ENCODE measurements around the gene LYRM9.

The LYRM9 gene

DNA sequence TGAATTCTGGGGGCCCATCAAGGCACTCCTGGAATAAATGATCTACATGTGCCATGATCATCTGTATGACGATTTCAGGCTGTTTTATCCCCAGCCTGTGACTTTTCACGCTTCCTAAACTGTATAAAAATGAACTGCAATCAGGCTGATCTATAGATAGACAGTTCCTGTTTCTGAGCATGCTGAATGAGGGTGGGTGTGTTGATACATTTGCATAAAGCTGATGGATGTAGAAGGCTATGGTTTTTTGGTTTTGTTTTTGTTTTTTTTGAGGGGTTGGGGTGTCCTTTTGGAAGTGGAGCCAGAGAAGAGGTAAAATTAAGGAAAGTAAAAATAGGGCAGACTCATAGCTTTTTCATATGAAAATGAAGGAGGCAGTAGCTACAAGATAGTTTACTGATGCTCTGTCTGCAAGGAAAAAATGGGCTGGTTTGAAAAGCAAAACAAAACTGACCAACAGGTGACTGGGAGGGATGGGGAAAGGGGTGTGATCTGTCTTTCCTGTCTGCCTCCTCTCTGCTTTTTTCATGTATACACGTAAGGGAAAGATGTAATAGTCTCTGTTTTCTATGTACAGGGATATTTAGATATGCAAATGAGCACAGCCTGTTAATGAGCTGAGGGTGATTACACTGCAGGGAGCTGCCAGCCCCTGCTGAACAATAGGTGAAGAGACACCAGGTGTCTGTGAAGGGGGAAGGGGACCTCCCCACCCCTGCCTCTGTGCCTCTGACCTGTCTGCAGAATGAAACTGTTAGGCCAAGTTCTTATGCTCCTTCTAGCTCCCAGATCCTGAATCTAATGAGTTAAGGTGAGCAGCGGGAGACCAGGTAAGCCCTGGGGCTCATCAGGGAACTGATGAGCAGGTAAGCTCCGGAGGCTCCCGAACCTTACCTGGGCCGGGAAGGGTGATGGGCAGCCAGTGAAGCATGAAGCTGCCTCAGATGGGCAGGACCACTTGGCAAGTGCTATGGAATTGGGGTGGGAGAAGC is 46.6 kb upstream of the LYRM9 start:
- POLR2A ChIA-PET = no interaction called here
- no peaks in the 10 kb centered on the region for H3K36me3 ChIP-seq (ENCODE audit: control insufficient read depth in 2 of 2, insufficient read depth in 1 of 2, low read length in 2 of 2)
- CTCF ChIA-PET = interaction anchor here (0.6 kb wide), 3 partner anchors 291 to 420 kb away, joined by 3 to 5 read pairs (median 3); no protein-coding TSS in a partner anchor

GRCh38 chr17:27938864-27939263 is 45.7 kb upstream of the LYRM9 start:
- Histone ChIP-seq H3K9me3 (ENCODE audit: control insufficient read depth, insufficient read depth, low read depth, low read length) (no peaks in the 10 kb centered on the region), H3K4me3 (ENCODE audit: low read depth, low read length) (no peak overlapping the region), H3K36me3 (ENCODE audit: control insufficient read depth in 2 of 2, insufficient read depth in 1 of 2, low read length in 2 of 2) (no peaks in the 10 kb centered on the region), H3K4me1 (ENCODE audit: control insufficient read depth, insufficient read depth, low read length) (no peaks in the 10 kb centered on the region), H3K27ac (ENCODE audit: extremely low read depth, low read depth, low read length) (no peak overlapping the region)
- TF ChIP-seq ZNF664 (tag by site-specific recombination; IDR thresholded peaks at IDR 0.05) (no peak), ZBTB20 (tag by site-specific recombination; IDR thresholded peaks at IDR 0.05) (no peak), INSM2 (tag by site-specific recombination; IDR thresholded peaks at IDR 0.05) (no peak), ZNF449 (tag by site-specific recombination; IDR thresholded peaks at IDR 0.05) (no peak), ZXDB (tag by site-specific recombination; IDR thresholded peaks at IDR 0.05) (no peak), ZNF768 (tag by site-specific recombination; IDR thresholded peaks at IDR 0.05) (peak; percentile 54; the same call in 1 of the 2 replicates), ZNF654 (tag by site-specific recombination; IDR thresholded peaks at IDR 0.05; ENCODE audit: low read depth) (no peak)
- CTCF ChIA-PET = no interaction called here
- POLR2A ChIA-PET = no interaction called here

More for the DNA sequence above, 46.6 kb upstream of the LYRM9 start:
- TF ChIP-seq SCRT2 (tag by site-specific recombination; IDR thresholded peaks at IDR 0.05) (peak; percentile 78), SCRT1 (tag by site-specific recombination; IDR thresholded peaks at IDR 0.05; ENCODE audit: borderline replicate concordance) (peak; percentile 27; the same call in 1 of the 2 replicates), ZNF530 (tag by site-specific recombination; IDR thresholded peaks at IDR 0.05; ENCODE audit: low read depth) (no peak), ZBTB17 (tag by site-specific recombination; IDR thresholded peaks at IDR 0.05) (0 out of 2 replicates have a peak, but pooled peaks have one; percentile 15)
- Histone ChIP-seq H3K4me3 (ENCODE audit: low read depth, low read length) (no peak overlapping the region), H3K27ac (ENCODE audit: extremely low read depth, low read depth, low read length) (no peak overlapping the region), H3K9me3 (ENCODE audit: control insufficient read depth, insufficient read depth, low read depth, low read length) (no peaks in the 10 kb centered on the region), H3K4me1 (ENCODE audit: control insufficient read depth, insufficient read depth, low read length) (no peaks in the 10 kb centered on the region)

- ChIA-PET POLR2A (no interaction called here), CTCF (no interaction called here)
- no peak overlapping the region for H3K27ac ChIP-seq (ENCODE audit: extremely low read depth, low read depth, low read length)
- no peaks in the 10 kb centered on the region for H3K36me3 ChIP-seq (ENCODE audit: control insufficient read depth in 2 of 2, insufficient read depth in 1 of 2, low read length in 2 of 2)
- no peak overlapping the region for H3K4me3 ChIP-seq (ENCODE audit: low read depth, low read length)
- no peaks in the 10 kb centered on the region for H3K4me1 ChIP-seq (ENCODE audit: control insufficient read depth, insufficient read depth, low read length)
- H3K9me3 ChIP-seq (ENCODE audit: control insufficient read depth, insufficient read depth, low read depth, low read length) = no peaks in the 10 kb centered on the region
- TF ChIP-seq, protein P1, sequence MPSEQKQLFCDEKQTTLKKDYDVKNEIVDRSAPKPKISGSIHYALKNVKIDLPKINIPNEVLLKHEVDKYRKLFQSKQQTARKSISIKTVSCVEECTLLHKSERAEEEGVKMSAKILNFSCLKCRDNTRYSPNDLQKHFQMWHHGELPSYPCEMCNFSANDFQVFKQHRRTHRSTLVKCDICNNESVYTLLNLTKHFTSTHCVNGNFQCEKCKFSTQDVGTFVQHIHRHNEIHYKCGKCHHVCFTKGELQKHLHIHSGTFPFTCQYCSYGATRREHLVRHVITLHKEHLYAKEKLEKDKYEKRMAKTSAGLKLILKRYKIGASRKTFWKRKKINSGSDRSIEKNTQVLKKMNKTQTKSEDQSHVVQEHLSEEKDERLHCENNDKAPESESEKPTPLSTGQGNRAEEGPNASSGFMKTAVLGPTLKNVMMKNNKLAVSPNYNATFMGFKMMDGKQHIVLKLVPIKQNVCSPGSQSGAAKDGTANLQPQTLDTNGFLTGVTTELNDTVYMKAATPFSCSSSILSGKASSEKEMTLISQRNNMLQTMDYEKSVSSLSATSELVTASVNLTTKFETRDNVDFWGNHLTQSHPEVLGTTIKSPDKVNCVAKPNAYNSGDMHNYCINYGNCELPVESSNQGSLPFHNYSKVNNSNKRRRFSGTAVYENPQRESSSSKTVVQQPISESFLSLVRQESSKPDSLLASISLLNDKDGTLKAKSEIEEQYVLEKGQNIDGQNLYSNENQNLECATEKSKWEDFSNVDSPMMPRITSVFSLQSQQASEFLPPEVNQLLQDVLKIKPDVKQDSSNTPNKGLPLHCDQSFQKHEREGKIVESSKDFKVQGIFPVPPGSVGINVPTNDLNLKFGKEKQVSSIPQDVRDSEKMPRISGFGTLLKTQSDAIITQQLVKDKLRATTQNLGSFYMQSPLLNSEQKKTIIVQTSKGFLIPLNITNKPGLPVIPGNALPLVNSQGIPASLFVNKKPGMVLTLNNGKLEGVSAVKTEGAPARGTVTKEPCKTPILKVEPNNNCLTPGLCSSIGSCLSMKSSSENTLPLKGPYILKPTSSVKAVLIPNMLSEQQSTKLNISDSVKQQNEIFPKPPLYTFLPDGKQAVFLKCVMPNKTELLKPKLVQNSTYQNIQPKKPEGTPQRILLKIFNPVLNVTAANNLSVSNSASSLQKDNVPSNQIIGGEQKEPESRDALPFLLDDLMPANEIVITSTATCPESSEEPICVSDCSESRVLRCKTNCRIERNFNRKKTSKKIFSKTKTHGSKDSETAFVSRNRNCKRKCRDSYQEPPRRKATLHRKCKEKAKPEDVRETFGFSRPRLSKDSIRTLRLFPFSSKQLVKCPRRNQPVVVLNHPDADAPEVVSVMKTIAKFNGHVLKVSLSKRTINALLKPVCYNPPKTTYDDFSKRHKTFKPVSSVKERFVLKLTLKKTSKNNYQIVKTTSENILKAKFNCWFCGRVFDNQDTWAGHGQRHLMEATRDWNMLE (tag by site-specific recombination; conservative IDR thresholded peaks at IDR 0.05; ENCODE audit: low read depth) = no peak
- TF ChIP-seq ZBTB7A (tag by site-specific recombination; IDR thresholded peaks at IDR 0.05; ENCODE audit: low read depth) (no peak), ZEB2 (tag by site-specific recombination; IDR thresholded peaks at IDR 0.05) (no peak), ZNF140 (tag by site-specific recombination; IDR thresholded peaks at IDR 0.05) (no peak), ZNF391 (tag by site-specific recombination; IDR thresholded peaks at IDR 0.05; ENCODE audit: borderline replicate concordance, low read depth) (no peak), ZNF600 (tag by site-specific recombination; IDR thresholded peaks at IDR 0.05) (no peak), GLIS1 (tag by site-specific recombination; IDR thresholded peaks at IDR 0.05) (no peak)
- TF ChIP-seq, protein P2, sequence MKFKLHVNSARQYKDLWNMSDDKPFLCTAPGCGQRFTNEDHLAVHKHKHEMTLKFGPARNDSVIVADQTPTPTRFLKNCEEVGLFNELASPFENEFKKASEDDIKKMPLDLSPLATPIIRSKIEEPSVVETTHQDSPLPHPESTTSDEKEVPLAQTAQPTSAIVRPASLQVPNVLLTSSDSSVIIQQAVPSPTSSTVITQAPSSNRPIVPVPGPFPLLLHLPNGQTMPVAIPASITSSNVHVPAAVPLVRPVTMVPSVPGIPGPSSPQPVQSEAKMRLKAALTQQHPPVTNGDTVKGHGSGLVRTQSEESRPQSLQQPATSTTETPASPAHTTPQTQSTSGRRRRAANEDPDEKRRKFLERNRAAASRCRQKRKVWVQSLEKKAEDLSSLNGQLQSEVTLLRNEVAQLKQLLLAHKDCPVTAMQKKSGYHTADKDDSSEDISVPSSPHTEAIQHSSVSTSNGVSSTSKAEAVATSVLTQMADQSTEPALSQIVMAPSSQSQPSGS (tag by site-specific recombination; IDR thresholded peaks at IDR 0.05; ENCODE audit: low read depth) = no peak
Observed at GRCh38 chr17:27938241-27938640, 45.1 kb upstream of the LYRM9 start.

Measured in HEK293 (cell line).